Neural progenitor cell (in vitro differentiated cells): Measurements from ENCODE around the gene MANBA. TPM values are rescaled to one million over a fixed set of nuclear protein-coding genes. Genes with fewer than 3 reads are reported as not detected.

Experiments used
- DNase-seq: peaks from one replicate; pipeline ENCODE4 v3.0.0-alpha.2; 2016; ENCODE audit warnings: low spot score
- H2AFZ ChIP-seq: fragments of 200-600 bp; sonication (generic); replicated peaks from 2 replicates; pipeline ENCODE4 v1.6.1; 2016; ENCODE audit warnings: antibody characterized with exemption
- H3F3A ChIP-seq: fragments of 200-600 bp; sonication (generic); 2 replicates; pipeline ENCODE4 v1.6.1; 2016; ENCODE audit warnings: antibody characterized with exemption, low read depth
- H3K27ac ChIP-seq: fragments of 200-600 bp; sonication (generic); 2 replicates; pipeline ENCODE4 v1.5.1; 2016; ENCODE audit warnings: mild to moderate bottlenecking
- H3K27me3 ChIP-seq: fragments of 200-600 bp; sonication (generic); 2 replicates; pipeline ENCODE4 v1.6.1; 2016; ENCODE audit warnings: mild to moderate bottlenecking, moderate library complexity
- H3K36me3 ChIP-seq: fragments of 200-600 bp; sonication (generic); 2 replicates; pipeline ENCODE4 v1.5.1; 2016
- H3K4me1 ChIP-seq: fragments of 200-600 bp; sonication (generic); 2 replicates; pipeline ENCODE4 v1.6.1; 2016; ENCODE audit warnings: mixed run types
- H3K4me2 ChIP-seq: fragments of 200-600 bp; sonication (generic); 2 replicates; pipeline ENCODE4 v1.6.1; 2016
- H3K4me3 ChIP-seq: fragments of 200-600 bp; sonication (generic); 2 replicates; pipeline ENCODE4 v1.5.1; 2016
- H3K79me2 ChIP-seq: fragments of 200-600 bp; sonication (generic); 2 replicates; pipeline ENCODE4 v1.6.1; 2016; ENCODE audit warnings: low read depth
- H3K9ac ChIP-seq: fragments of 200-600 bp; sonication (generic); 2 replicates; pipeline ENCODE4 v1.6.1; 2016
- H3K9me3 ChIP-seq: fragments of 200-600 bp; sonication (generic); 2 replicates; pipeline ENCODE4 v1.5.1; 2016; ENCODE audit warnings: low read depth
- H4K20me1 ChIP-seq: fragments of 200-600 bp; sonication (generic); 2 replicates; pipeline ENCODE4 v1.6.1; 2016; ENCODE audit warnings: low read depth
- H3K27ac Mint-ChIP-seq: 3 replicates; pipeline ENCODE4 v1.8.0; 2021; ENCODE audit warnings: mixed read lengths
- H3K27me3 Mint-ChIP-seq: 2 replicates; pipeline ENCODE4 v1.8.0; 2022; ENCODE audit warnings: low read depth, mild to moderate bottlenecking, inconsistent platforms, moderate library complexity, mixed read lengths; ENCODE audit not compliant: insufficient read depth
- H3K36me3 Mint-ChIP-seq: 3 replicates; pipeline ENCODE4 v1.8.0; 2021; ENCODE audit warnings: mixed read lengths
- H3K4me1 Mint-ChIP-seq: 3 replicates; pipeline ENCODE4 v1.8.0; 2021; ENCODE audit warnings: mixed read lengths
- H3K4me3 Mint-ChIP-seq: 3 replicates; pipeline ENCODE4 v1.8.0; 2021; ENCODE audit warnings: mild to moderate bottlenecking, moderate library complexity, mixed read lengths
- H3K9me3 Mint-ChIP-seq: 3 replicates; pipeline ENCODE4 v1.8.0; 2020; ENCODE audit warnings: mixed read lengths
- CTCF ChIP-seq: fragments of 200-600 bp; sonication (generic); IDR thresholded peaks from 2 replicates; pipeline ENCODE4 v1.5.1; 2017; ENCODE audit warnings: antibody characterized with exemption, mild to moderate bottlenecking
- EZH2 ChIP-seq: fragments of 200-600 bp; sonication (generic); IDR thresholded peaks from 2 replicates; pipeline ENCODE4 v1.6.1; 2017; ENCODE audit warnings: antibody characterized with exemption, mild to moderate bottlenecking, moderate library complexity
- EZH2phosphoT487 ChIP-seq: fragments of 200-600 bp; sonication (generic); IDR thresholded peaks from 2 replicates; pipeline ENCODE4 v1.6.1; 2017; ENCODE audit warnings: antibody characterized with exemption
- total RNA-seq: library from RNA; depleted of rRNA; stranded (reverse); fragments of >200 nt; gene quantifications from 2 replicates; pipeline ENCODE4 v1.2.3, GENCODE V29; 2015; ENCODE audit warnings: low replicate concordance

MANBA gene
- total RNA-seq, 1 donor from 2014 or later: 53.4 TPM

- no peaks in the 10 kb centered on the region for H3K4me1 Mint-ChIP-seq
- H3K36me3 Mint-ChIP-seq: peaks cover 38% of the 10 kb centered on the region
- H3K4me3 Mint-ChIP-seq: no peak overlapping the region
- Histone ChIP-seq H2AFZ (no peak overlapping the region), H3F3A (no peaks in the 10 kb centered on the region), H3K27ac (no peak overlapping the region), H3K4me3 (no peak overlapping the region), H3K9ac (no peak overlapping the region), H3K79me2 (peaks cover 100% of the 10 kb centered on the region), H3K36me3 (peaks cover 18% of the 10 kb centered on the region), H3K27me3 (no peaks in the 10 kb centered on the region), H3K9me3 (no peaks in the 10 kb centered on the region), H3K4me2 (no peak overlapping the region), H3K4me1 (peaks cover 24% of the 10 kb centered on the region), H4K20me1 (peaks cover 99% of the 10 kb centered on the region)
- H3K27ac Mint-ChIP-seq: no peak overlapping the region
- TF ChIP-seq CTCF (no peak), EZH2phosphoT487 (no peak), EZH2 (no peak)
- DNase-seq: no peak
- H3K9me3 Mint-ChIP-seq: no peaks in the 10 kb centered on the region
- H3K27me3 Mint-ChIP-seq: peaks cover 2% of the 10 kb centered on the region
Observed at GRCh38 chr4:102808009-102808408, 47.2 kb upstream of the MANBA start.

DNA sequence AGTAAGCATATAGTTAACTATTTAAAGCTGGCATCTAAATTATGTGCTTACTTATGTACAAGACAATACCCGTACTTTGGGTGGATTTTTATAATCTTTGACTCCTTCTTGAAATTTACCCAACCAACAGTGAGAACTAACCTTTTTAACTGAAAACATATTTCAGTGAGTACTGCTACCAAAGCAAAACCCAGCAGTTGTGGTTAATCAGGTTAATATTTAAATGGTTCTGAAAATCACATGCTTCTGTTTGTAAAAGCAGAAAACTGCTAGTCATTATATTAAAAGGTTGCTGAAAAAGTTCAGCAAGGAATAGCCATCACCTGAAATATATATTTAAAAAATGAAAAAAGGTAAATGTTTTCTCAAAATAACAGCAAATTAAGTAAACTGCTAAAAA is 46.6 kb upstream of the MANBA start:
- H3K9me3 Mint-ChIP-seq: no peaks in the 10 kb centered on the region
- Histone ChIP-seq H3F3A (no peaks in the 10 kb centered on the region), H3K4me1 (peaks cover 17% of the 10 kb centered on the region), H3K27ac (no peak overlapping the region), H3K9ac (no peak overlapping the region), H3K79me2 (peaks cover 100% of the 10 kb centered on the region), H3K36me3 (peaks cover 19% of the 10 kb centered on the region), H4K20me1 (peaks cover 99% of the 10 kb centered on the region), H3K4me2 (no peak overlapping the region), H3K9me3 (no peaks in the 10 kb centered on the region), H2AFZ (no peak overlapping the region), H3K4me3 (no peak overlapping the region), H3K27me3 (no peaks in the 10 kb centered on the region)
- peaks cover 41% of the 10 kb centered on the region for H3K36me3 Mint-ChIP-seq
- TF ChIP-seq CTCF (no peak), EZH2phosphoT487 (no peak)
- no peak for DNase-seq
- H3K4me1 Mint-ChIP-seq: no peaks in the 10 kb centered on the region
- no peak overlapping the region for H3K27ac Mint-ChIP-seq
- H3K27me3 Mint-ChIP-seq: peaks cover 2% of the 10 kb centered on the region
- no peak overlapping the region for H3K4me3 Mint-ChIP-seq

- peaks cover 54% of the 10 kb centered on the region for H3K79me2 ChIP-seq
- no peak for DNase-seq
- H3K27ac ChIP-seq: no peak overlapping the region
- no peaks in the 10 kb centered on the region for H3K9me3 ChIP-seq
- no peaks in the 10 kb centered on the region for H3K27me3 Mint-ChIP-seq
- no peaks in the 10 kb centered on the region for H3K27me3 ChIP-seq
- no peak overlapping the region for H3K4me3 Mint-ChIP-seq
- H3F3A ChIP-seq: peaks cover 13% of the 10 kb centered on the region
- no peak overlapping the region for H3K4me2 ChIP-seq
- no peak for TF ChIP-seq EZH2
- TF ChIP-seq EZH2phosphoT487: no peak
- no peak for TF ChIP-seq CTCF
- no peaks in the 10 kb centered on the region for H3K9me3 Mint-ChIP-seq
- H3K9ac ChIP-seq: no peak overlapping the region
- peaks cover 34% of the 10 kb centered on the region for H3K36me3 ChIP-seq
- H3K4me1 Mint-ChIP-seq: no peaks in the 10 kb centered on the region
- H3K27ac Mint-ChIP-seq: no peak overlapping the region
- no peak overlapping the region for H2AFZ ChIP-seq
- H3K4me3 ChIP-seq: no peak overlapping the region
- H4K20me1 ChIP-seq: peaks cover 91% of the 10 kb centered on the region
- peaks cover 47% of the 10 kb centered on the region for H3K36me3 Mint-ChIP-seq
- H3K4me1 ChIP-seq: no peaks in the 10 kb centered on the region
Observed at GRCh38 chr4:102799816-102800215, 39.0 kb upstream of the MANBA start.
